Testis (tissue), 2 donors: ENCODE data around the gene CLIP2.

Experiments used
- CTCF ChIP-seq, 3 experiments: fragments of 450-650 bp in 2 of 3; fragments of 200-600 bp in 1 of 3; sonication (generic) in 1 of 3; IDR thresholded peaks; one replicate each; pipeline ENCODE4 v1.5.1; 2016 to 2019; ENCODE audit warnings: antibody characterized with exemption in 3 of 3, mild to moderate bottlenecking in 2 of 3, moderate library complexity in 1 of 3
- POLR2A ChIP-seq: fragments of 450-650 bp; IDR thresholded peaks from one replicate; pipeline ENCODE4 v1.6.1; 2017; ENCODE audit warnings: antibody characterized with exemption, mild to moderate bottlenecking, moderate library complexity

- TF ChIP-seq CTCF (IDR thresholded peaks at IDR 0.05) (no peak), POLR2A (no peak)
Measured at GRCh38 chr7:74438327-74438726, 149.1 kb downstream of the CLIP2 start.
